NCI-H460 (cell line): ENCODE results near the gene SNAP91. TPM values are rescaled to one million over a fixed set of nuclear protein-coding genes. Genes with fewer than 3 reads are reported as not detected.

ENCODE experiments used
- total RNA-seq: library from RNA; depleted of rRNA; stranded (reverse); fragments of >200 nt; shearing (Covaris generic); gene quantifications from 2 replicates; pipeline ENCODE4 v1.2.3, GENCODE V29; 2014; rRNA removed

Gene SNAP91
- total RNA-seq, 1 experiment from 2014 or later, result 0.67 TPM

Other genes with a start within 250 kb of the SNAP91 start
- gene PRSS35, start 196.6 kb downstream of the SNAP91 start, total RNA-seq, result not detected in 2 replicates
- gene RIPPLY2, start 144.3 kb upstream of the SNAP91 start, total RNA-seq, result not detected in 2 replicates
- 19.3 and 23.9 TPM in 2 replicates for gene CYB5R4, start 150.6 kb upstream of the SNAP91 start, total RNA-seq